ENCODE results near the gene BTBD8. TPM values are rescaled to one million over a fixed set of nuclear protein-coding genes. Genes with fewer than 3 reads are reported as not detected.

BTBD8 gene
- total RNA-seq, 2 experiments from 2014 or later, result 1.5 to 1.6 TPM

DNA sequence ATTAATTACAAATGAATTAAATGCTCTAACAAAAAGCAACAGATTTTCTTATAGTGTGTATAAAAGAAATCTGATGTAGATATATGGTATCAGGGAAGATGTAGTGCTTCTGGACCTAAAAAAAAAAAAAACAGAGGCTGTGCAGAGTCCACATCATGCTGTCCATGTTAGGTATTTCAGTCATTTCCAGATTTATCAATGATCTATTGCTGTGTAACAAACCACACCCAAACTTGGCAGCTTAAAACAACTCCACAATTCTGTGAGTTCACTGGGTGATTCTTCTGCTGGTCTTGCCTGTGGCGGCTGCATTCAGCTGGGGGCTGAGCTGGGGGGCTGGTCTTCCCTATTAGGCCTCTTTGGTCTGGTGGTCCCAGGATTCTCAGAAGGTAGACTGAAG lies 85.2 kb downstream of the BTBD8 start:
- H3K4me1 Mint-ChIP-seq (ENCODE audit: low read depth), result no peaks in the 10 kb centered on the region
- H3K9me3 Mint-ChIP-seq (ENCODE audit: insufficient read depth), result peaks cover 9% of the 10 kb centered on the region
- POLR2A ChIA-PET, result interaction anchor here (0.7 kb wide), 1 partner anchor 9 kb away, joined by 3 read pairs; no protein-coding TSS in a partner anchor
- H3K4me3 Mint-ChIP-seq, result no peak overlapping the region
- no peak for DNase-seq
- no peaks in the 10 kb centered on the region for H3K27me3 Mint-ChIP-seq (ENCODE audit: low read depth)
- ATAC-seq, result no peak
- CTCF ChIA-PET, result interaction anchor here (0.6 kb wide), 1 partner anchor 1460 kb away, joined by 3 read pairs; no protein-coding TSS in a partner anchor
- peaks cover 3% of the 10 kb centered on the region for H3K36me3 Mint-ChIP-seq (ENCODE audit: low read depth)
- no peak overlapping the region for H3K27ac Mint-ChIP-seq

DNA sequence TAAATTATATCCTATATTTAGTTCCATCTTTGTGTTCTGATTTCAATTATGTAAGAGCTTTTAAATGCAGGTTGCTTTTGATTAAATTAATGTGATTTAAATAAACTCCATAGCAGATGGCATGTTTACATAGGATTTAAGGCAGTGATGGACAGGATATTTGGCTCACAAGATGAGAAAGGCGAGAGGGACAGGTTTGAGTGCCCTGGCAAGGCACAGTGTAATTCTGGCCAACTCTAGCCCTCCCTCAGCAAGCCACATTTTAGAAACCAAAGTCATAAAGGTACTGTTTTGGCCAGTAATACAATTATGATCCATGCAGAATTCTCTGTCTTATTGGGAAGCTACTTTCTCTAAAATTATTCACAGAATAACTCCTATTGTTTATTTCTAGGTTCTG lies 87.0 kb downstream of the BTBD8 start:
- H3K36me3 Mint-ChIP-seq (ENCODE audit: low read depth), result no peaks in the 10 kb centered on the region
- H3K27ac Mint-ChIP-seq, result no peak overlapping the region
- no peaks in the 10 kb centered on the region for H3K9me3 Mint-ChIP-seq (ENCODE audit: insufficient read depth)
- CTCF ChIA-PET, result no interaction called here
- DNase-seq, result no peak
- no peaks in the 10 kb centered on the region for H3K27me3 Mint-ChIP-seq (ENCODE audit: low read depth)
- H3K4me3 Mint-ChIP-seq, result no peak overlapping the region
- H3K4me1 Mint-ChIP-seq (ENCODE audit: low read depth), result no peaks in the 10 kb centered on the region
- POLR2A ChIA-PET, result no interaction called here
- ATAC-seq, result no peak

DNA sequence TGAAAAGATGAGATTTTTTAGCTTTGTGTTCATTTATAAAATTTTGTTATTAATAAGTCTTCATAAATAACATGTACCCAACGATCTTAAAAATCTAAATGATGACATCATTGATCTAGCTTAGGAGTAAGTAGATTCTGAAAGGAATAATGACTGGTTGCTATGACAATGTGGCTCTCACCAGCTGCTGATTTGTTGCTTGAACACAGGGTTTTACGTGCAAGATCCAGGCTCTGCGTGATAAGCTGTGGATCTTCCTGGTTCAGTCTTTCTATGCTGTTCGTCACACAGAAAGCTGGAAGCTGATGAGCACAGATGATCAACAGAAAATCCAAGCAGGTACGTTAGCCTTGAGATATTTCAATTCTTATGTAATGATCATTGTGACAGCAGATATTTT lies 88.5 kb downstream of the BTBD8 start:
- Mint-ChIP-seq H3K4me1 (ENCODE audit: low read depth) (no peaks in the 10 kb centered on the region), H3K27me3 (ENCODE audit: low read depth) (no peaks in the 10 kb centered on the region), H3K4me3 (no peak overlapping the region), H3K9me3 (ENCODE audit: insufficient read depth) (no peaks in the 10 kb centered on the region), H3K36me3 (ENCODE audit: low read depth) (no peaks in the 10 kb centered on the region), H3K27ac (no peak overlapping the region)
- ATAC-seq (no peak), DNase-seq (no peak)
- ChIA-PET POLR2A (no interaction called here), CTCF (no interaction called here)

DNA sequence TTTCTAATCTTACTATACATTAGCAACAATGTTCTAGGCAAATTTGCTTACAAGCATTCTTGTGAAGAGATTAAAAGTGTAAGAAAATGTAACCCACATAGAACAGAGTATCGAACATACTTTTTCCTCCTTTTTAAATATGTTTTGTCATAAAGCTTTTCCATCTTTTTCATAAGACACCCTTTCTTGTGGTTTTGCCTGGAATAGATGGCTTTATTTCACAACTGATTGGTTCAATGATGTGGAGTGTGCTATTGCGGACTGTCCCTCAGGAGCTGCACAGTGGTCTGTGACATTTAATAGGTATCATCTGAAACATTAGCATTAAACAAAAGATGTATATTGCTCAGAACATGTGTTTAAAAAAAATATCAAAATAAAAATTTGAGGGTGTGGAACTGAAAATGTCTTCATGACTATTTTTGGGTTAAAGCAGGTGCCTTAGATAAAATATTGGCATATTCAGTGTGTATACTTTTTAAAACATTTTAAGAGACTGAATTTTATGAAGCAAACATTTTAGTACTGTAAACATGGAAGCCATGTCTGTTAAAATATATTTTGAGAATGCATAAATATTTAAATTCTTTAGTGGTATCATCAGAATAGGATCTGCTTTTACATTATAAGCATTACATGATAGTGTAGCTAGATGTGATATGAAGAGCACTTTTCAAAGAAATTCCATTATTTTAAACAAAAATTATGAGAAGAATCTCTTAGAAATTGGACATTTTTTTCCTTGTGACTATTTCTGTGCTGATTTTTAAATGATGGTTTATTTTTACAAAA lies 89.3 kb downstream of the BTBD8 start:
- H3K36me3 Mint-ChIP-seq (ENCODE audit: low read depth), result no peaks in the 10 kb centered on the region
- H3K27me3 Mint-ChIP-seq (ENCODE audit: low read depth), result no peaks in the 10 kb centered on the region
- H3K27ac Mint-ChIP-seq, result no peak overlapping the region
- ChIA-PET CTCF (no interaction called here), POLR2A (no interaction called here)
- DNase-seq (no peak), ATAC-seq (no peak)
- H3K4me1 Mint-ChIP-seq (ENCODE audit: low read depth), result no peaks in the 10 kb centered on the region
- H3K4me3 Mint-ChIP-seq, result no peak overlapping the region
- no peaks in the 10 kb centered on the region for H3K9me3 Mint-ChIP-seq (ENCODE audit: insufficient read depth)

DNA sequence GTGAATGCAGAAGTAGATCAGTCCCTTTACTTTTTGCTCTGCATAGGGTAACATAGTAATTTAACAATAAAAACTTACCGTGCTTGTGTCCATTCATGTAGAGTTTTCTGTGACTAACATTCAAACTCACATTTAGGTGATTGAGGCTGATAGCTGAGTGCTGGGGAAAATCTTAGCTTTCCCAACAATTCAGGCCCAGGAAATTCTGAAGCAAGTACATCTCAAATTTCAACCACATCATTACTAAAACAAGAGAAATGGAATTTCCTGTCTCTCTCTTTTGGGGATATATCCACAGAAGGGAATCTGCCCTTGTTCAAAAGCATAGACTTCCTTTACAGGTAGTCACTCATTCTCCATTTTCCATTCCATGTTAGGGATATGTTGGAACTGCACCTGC lies 104.5 kb downstream of the BTBD8 start:
- ChIA-PET POLR2A (no interaction called here), CTCF (interaction anchor here (1.4 kb wide), 1 partner anchor 14 kb away, joined by 3 read pairs; no protein-coding TSS in a partner anchor)
- no peaks in the 10 kb centered on the region for H3K9me3 Mint-ChIP-seq (ENCODE audit: insufficient read depth)
- DNase-seq (no peak), ATAC-seq (no peak)
- no peaks in the 10 kb centered on the region for H3K4me1 Mint-ChIP-seq (ENCODE audit: low read depth)
- H3K27ac Mint-ChIP-seq, result no peak overlapping the region
- no peaks in the 10 kb centered on the region for H3K36me3 Mint-ChIP-seq (ENCODE audit: low read depth)
- H3K4me3 Mint-ChIP-seq, result no peak overlapping the region
- no peaks in the 10 kb centered on the region for H3K27me3 Mint-ChIP-seq (ENCODE audit: low read depth)

DNA sequence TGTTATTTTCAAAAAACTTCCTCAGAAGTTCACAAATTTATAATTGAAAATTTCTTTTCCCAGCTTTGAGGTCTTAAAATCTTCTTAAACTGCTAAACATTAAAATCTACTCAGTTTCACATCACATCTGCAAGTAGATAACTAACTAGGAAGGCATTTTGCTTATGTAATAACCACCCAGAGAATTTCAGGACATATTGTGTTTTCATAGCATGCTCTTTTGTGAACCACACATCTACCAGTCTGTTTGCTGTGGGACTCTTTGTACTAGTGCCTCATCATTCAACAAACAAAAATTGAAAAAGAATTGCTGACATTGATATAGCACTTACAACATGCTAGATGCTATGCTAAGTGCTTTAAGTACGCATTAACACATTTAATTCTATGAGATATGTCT lies 105.9 kb downstream of the BTBD8 start:
- POLR2A ChIA-PET, result no interaction called here
- H3K36me3 Mint-ChIP-seq (ENCODE audit: low read depth), result no peaks in the 10 kb centered on the region
- no peak overlapping the region for H3K4me3 Mint-ChIP-seq
- no peak for DNase-seq
- H3K9me3 Mint-ChIP-seq (ENCODE audit: insufficient read depth), result no peaks in the 10 kb centered on the region
- H3K27me3 Mint-ChIP-seq (ENCODE audit: low read depth), result peaks cover 3% of the 10 kb centered on the region
- H3K4me1 Mint-ChIP-seq (ENCODE audit: low read depth), result no peaks in the 10 kb centered on the region
- CTCF ChIA-PET, result no interaction called here
- H3K27ac Mint-ChIP-seq, result no peak overlapping the region
- no peak for ATAC-seq

DNA sequence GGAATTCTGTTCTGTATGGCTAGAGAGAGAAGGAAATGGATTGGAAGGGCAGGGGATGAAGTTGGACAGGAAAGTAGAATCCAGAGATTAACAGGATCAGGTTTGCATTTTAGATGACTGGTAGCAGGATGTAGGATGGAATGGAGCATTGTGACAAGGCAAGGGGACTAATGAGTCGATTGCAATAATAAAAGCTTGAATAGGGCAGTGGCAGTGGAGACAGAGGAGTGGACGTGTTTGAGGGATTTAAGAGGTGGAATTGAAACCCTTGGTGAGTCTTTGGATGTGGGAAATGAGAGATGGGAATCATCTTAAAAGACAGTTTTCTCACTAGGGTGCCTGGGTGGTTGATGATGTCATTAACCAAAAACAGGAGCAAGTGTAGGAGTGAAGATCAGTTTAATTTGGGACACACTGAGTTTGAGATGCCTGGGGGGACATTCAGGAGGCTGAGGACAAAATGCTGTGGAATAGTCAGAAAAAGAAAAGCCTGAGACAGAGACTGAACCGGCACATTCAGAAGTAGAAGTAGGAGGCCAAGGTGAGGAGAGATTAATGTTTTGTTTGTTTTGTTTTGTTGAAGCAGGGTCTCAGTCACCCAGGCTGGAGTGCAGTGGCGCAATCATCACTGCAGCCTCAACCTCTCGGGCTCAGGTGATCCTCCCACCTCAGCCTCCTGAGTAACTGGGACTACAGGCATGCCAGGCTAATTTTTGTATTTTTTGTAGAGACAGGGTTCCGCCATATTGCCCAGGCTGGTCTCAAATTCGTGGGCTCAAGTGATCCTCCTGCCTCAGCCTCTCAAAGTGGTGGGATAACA lies 108.5 kb downstream of the BTBD8 start:
- H3K27me3 Mint-ChIP-seq (ENCODE audit: low read depth), result peaks cover 3% of the 10 kb centered on the region
- DNase-seq (no peak), ATAC-seq (no peak)
- no peaks in the 10 kb centered on the region for H3K9me3 Mint-ChIP-seq (ENCODE audit: insufficient read depth)
- H3K4me3 Mint-ChIP-seq, result no peak overlapping the region
- ChIA-PET CTCF (no interaction called here), POLR2A (no interaction called here)
- H3K4me1 Mint-ChIP-seq (ENCODE audit: low read depth), result no peaks in the 10 kb centered on the region
- H3K36me3 Mint-ChIP-seq (ENCODE audit: low read depth), result no peaks in the 10 kb centered on the region
- no peak overlapping the region for H3K27ac Mint-ChIP-seq

DNA sequence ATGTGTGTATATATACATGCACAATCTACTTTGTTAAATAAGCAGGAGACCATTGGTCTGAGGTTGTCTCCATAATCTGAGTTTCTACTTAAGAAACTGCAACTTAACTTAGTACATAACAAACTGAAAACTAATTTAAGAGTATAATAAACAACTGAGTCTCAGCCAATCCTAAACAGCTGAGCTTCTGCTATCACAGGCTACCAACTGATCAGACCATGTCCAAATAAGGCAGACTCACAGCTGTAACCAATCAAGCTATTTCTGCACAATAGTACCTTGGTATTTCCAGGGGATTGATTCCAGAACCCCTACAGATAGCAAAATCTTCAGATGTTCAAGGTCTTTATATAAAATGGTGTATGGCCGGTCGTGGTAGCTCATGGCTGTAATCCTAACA lies 111.6 kb downstream of the BTBD8 start:
- Mint-ChIP-seq H3K27ac (no peak overlapping the region), H3K4me3 (no peak overlapping the region), H3K27me3 (ENCODE audit: low read depth) (peaks cover 3% of the 10 kb centered on the region), H3K36me3 (ENCODE audit: low read depth) (no peaks in the 10 kb centered on the region), H3K4me1 (ENCODE audit: low read depth) (no peaks in the 10 kb centered on the region), H3K9me3 (ENCODE audit: insufficient read depth) (no peaks in the 10 kb centered on the region)
- ChIA-PET CTCF (interaction anchor here (1.1 kb wide), 1 partner anchor 72 kb away, joined by 3 read pairs; no protein-coding TSS in a partner anchor), POLR2A (interaction anchor here (0.8 kb wide), 1 partner anchor 111 kb away, joined by 3 read pairs; no protein-coding TSS in a partner anchor)
- ATAC-seq (no peak), DNase-seq (no peak)

DNA sequence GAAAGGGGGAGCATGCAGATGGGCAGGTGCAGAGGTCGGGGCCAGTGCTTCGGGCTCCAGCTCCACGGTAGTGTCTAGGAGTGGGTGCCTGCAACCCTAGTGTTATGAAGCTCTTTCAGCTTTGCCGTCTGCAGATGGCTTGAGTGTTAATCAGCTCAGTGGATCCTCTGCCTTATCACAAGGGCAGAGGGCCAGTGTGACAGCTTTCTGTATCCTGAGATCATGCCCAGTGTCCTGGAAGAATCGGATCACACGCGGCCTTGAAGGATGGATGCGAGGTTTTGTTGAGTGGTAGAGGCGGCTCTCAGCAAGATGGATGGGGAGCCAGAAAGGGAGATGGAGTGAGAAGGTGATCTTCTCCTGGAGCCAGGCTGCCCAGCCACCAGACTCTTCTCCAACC lies 112.1 kb downstream of the BTBD8 start:
- Mint-ChIP-seq H3K27me3 (ENCODE audit: low read depth) (peaks cover 3% of the 10 kb centered on the region), H3K4me3 (no peak overlapping the region), H3K4me1 (ENCODE audit: low read depth) (peaks cover 3% of the 10 kb centered on the region), H3K36me3 (ENCODE audit: low read depth) (no peaks in the 10 kb centered on the region), H3K9me3 (ENCODE audit: insufficient read depth) (no peaks in the 10 kb centered on the region), H3K27ac (no peak overlapping the region)
- CTCF ChIA-PET, result interaction anchor here (1.1 kb wide), 1 partner anchor 71 kb away, joined by 3 read pairs; no protein-coding TSS in a partner anchor
- POLR2A ChIA-PET, result interaction anchor here (0.8 kb wide), 1 partner anchor 112 kb away, joined by 3 read pairs; no protein-coding TSS in a partner anchor
- DNase-seq (no peak), ATAC-seq (no peak)

DNA sequence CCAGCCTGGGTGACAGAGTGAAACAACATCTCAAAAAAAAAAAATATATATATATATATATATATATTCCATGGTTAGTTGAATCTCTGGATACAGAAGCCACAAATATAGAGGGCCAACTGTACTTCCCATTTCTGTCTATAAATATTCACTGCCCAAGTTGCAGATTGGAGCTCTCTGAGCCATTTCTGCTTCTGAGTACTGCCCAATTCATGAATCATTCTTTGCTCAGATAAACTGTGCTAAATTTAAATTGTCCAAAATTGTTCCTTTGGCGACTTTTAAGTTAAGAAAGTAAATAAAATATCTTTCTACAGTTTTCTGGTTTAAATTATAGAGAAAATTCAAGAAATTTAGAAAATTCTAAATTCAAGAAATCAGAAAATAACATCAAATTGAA lies 114.4 kb downstream of the BTBD8 start:
- Mint-ChIP-seq H3K4me1 (ENCODE audit: low read depth) (peaks cover 3% of the 10 kb centered on the region), H3K27ac (no peak overlapping the region), H3K4me3 (no peak overlapping the region), H3K36me3 (ENCODE audit: low read depth) (no peaks in the 10 kb centered on the region), H3K27me3 (ENCODE audit: low read depth) (peaks cover 3% of the 10 kb centered on the region), H3K9me3 (ENCODE audit: insufficient read depth) (no peaks in the 10 kb centered on the region)
- ChIA-PET CTCF (no interaction called here), POLR2A (no interaction called here)
- no peak for ATAC-seq
- no peak for DNase-seq

DNA sequence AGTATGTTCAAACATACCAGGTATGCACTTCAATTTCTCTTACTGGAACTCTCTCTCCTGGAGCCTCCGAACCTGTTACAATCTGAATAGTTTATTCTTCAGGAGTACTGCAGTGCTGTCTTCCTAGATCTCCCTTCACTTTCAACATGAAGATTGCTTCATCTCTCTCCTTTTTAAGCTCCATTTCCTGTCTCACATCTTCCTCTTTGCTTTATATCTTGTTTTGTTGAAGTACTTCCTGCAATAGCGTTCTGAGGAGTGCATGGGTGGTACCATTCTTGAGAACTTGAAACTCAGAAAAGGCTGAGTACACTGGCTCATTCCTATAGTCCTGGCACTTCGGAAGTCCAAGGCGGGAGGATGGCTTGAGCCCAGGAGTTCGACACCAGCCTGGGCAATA lies 121.8 kb downstream of the BTBD8 start:
- CTCF ChIA-PET, result no interaction called here
- no peak overlapping the region for H3K4me3 Mint-ChIP-seq
- no peak for DNase-seq
- peak overlapping the region; percentile 51 for H3K27ac Mint-ChIP-seq
- no peaks in the 10 kb centered on the region for H3K27me3 Mint-ChIP-seq (ENCODE audit: low read depth)
- POLR2A ChIA-PET, result no interaction called here
- H3K36me3 Mint-ChIP-seq (ENCODE audit: low read depth), result peaks cover 4% of the 10 kb centered on the region
- H3K9me3 Mint-ChIP-seq (ENCODE audit: insufficient read depth), result no peaks in the 10 kb centered on the region
- ATAC-seq, result no peak
- peaks cover 11% of the 10 kb centered on the region for H3K4me1 Mint-ChIP-seq (ENCODE audit: low read depth)

DNA sequence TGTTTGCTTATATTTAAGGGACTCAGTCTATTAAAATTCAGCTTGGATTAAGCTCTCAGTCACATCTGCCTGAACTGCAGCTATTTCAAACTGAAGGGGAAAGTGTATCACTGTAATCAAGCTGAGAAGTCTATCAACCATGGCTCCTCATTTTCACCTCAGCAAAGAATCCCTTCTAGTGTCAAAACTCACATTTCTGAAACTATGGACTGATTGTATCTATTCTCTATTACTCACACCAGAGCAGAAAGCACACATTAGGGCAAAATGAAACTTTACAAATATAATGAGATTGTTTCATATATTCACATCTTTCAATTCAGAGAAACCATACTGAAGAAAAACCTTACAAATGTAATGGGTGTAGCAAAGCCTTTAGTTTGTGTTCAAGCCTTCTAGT lies 123.0 kb downstream of the BTBD8 start:
- DNase-seq (no peak), ATAC-seq (no peak)
- Mint-ChIP-seq H3K27me3 (ENCODE audit: low read depth) (no peaks in the 10 kb centered on the region), H3K4me3 (no peak overlapping the region), H3K36me3 (ENCODE audit: low read depth) (peaks cover 4% of the 10 kb centered on the region), H3K9me3 (ENCODE audit: insufficient read depth) (no peaks in the 10 kb centered on the region), H3K4me1 (ENCODE audit: low read depth) (peaks cover 10% of the 10 kb centered on the region), H3K27ac (no peak overlapping the region)
- ChIA-PET CTCF (no interaction called here), POLR2A (no interaction called here)
